HUES48 (cell line): Measurements from ENCODE around the gene ENO2.
A peak's percentile ranks its signal among the peaks of the same experiment; 100 is the strongest.
"Not testable (repeated sequence)": the region's sequence is repeated elsewhere in the genome, so short reads cannot be mapped to it uniquely, and the experiment has no call there.

ENCODE experiments used
- H3K27ac ChIP-seq: one replicate; pipeline ENCODE4 v1.7.0; 2013; ENCODE audit warnings: low read depth, low read length, inconsistent platforms
- H3K27me3 ChIP-seq: 2 replicates; pipeline ENCODE4 v1.6.1; 2013; ENCODE audit warnings: mild to moderate bottlenecking, low read length; ENCODE audit not compliant: control insufficient read depth, insufficient read depth
- H3K36me3 ChIP-seq: 2 replicates; pipeline ENCODE4 v1.6.1; 2013; ENCODE audit warnings: low read length; ENCODE audit not compliant: control insufficient read depth, insufficient read depth
- H3K4me1 ChIP-seq: 2 replicates; pipeline ENCODE4 v1.6.1; 2013; ENCODE audit warnings: mild to moderate bottlenecking, low read length; ENCODE audit not compliant: control insufficient read depth, insufficient read depth
- H3K4me3 ChIP-seq: 2 replicates; pipeline ENCODE4 v1.5.1; 2013; ENCODE audit warnings: mild to moderate bottlenecking, low read depth, low read length
- H3K9ac ChIP-seq: 2 replicates; pipeline ENCODE4 v1.6.1; 2013; ENCODE audit warnings: mild to moderate bottlenecking, low read depth, low read length, moderate library complexity
- H3K9me3 ChIP-seq: 2 replicates; pipeline ENCODE4 v1.6.1; 2013; ENCODE audit warnings: low read length; ENCODE audit not compliant: control insufficient read depth, insufficient read depth

Gene ENO2

DNA sequence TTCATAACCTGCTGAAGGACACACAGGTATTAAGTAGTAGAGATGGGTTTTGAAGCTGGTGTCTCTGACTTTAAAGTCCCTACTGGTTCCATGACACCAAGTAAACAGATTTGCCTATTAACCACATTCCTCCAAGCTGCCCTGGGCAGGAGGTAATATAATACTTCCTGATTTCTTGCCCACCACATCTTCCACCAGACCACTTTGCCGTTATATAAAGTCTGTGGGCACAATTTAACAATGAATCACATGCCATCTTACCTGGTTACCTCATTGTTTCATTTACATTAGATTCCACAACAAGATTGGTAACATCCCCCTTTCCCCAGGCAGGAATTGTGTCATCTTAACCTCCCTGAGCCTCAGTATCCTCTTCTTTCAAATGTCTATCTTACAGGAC, 10.7 kb upstream of the ENO2 start:
- Histone ChIP-seq H3K4me1 (peaks cover 14% of the 10 kb centered on the region), H3K27me3 (0 out of 2 replicates have a peak, but pooled peaks cover 4% of the 10 kb centered on the region), H3K9ac (no peak overlapping the region), H3K27ac (peak overlapping the region; percentile 69), H3K9me3 (no peaks in the 10 kb centered on the region), H3K4me3 (no peak overlapping the region), H3K36me3 (no peaks in the 10 kb centered on the region)

GRCh38 chr12:6904280-6905276, 9.8 kb upstream of the ENO2 start, which contains the start of gene LRRC23:
LRRC23 (plus strand) TSS chr12:6904822; CDS start chr12:6905634, 812 bp downstream.
- H3K4me3 ChIP-seq = peak within 1 kb of the TSS; percentile 68
- H3K27ac ChIP-seq = peak within 1 kb of the TSS; percentile 75
- H3K4me1 ChIP-seq = peaks cover 14% of the 10 kb centered on the region
- no peaks in the 10 kb centered on the region for H3K9me3 ChIP-seq
- no peaks in the 10 kb centered on the region for H3K36me3 ChIP-seq
- H3K9ac ChIP-seq = peak within 1 kb of the TSS; percentile 28; the same call in 1 of the 2 replicates
- H3K27me3 ChIP-seq = 0 out of 2 replicates have a peak, but pooled peaks cover 4% of the 10 kb centered on the region

GRCh38 chr12:6905414-6906040, 8.9 kb upstream of the ENO2 start:
- Histone ChIP-seq H3K4me3 (peak overlapping the region; percentile 68), H3K4me1 (peaks cover 14% of the 10 kb centered on the region), H3K36me3 (no peaks in the 10 kb centered on the region), H3K27me3 (0 out of 2 replicates have a peak, but pooled peaks cover 4% of the 10 kb centered on the region), H3K9me3 (no peaks in the 10 kb centered on the region), H3K27ac (peak overlapping the region; percentile 75), H3K9ac (no peak overlapping the region)

- peaks cover 14% of the 10 kb centered on the region for H3K4me1 ChIP-seq
- not testable (repeated sequence) for H3K27me3 ChIP-seq, H3K4me3 ChIP-seq, H3K9me3 ChIP-seq, H3K9ac ChIP-seq, H3K27ac ChIP-seq, H3K36me3 ChIP-seq
These were observed 6.2 kb upstream of the ENO2 start for GRCh38 chr12:6908141-6908540.

- H3K4me1 ChIP-seq = peaks cover 9% of the 10 kb centered on the region
These were observed 4.8 kb upstream of the ENO2 start for GRCh38 chr12:6909421-6910145.

GRCh38 chr12:6912164-6912935, 2.0 kb upstream of the ENO2 start:
- Histone ChIP-seq H3K27me3 (peaks cover 6% of the 10 kb centered on the region), H3K9ac (no peak overlapping the region)

More at GRCh38 chr12:6909421-6910145, 4.8 kb upstream of the ENO2 start:
- no peak overlapping the region for H3K4me3 ChIP-seq
- no peak overlapping the region for H3K27ac ChIP-seq
- no peaks in the 10 kb centered on the region for H3K36me3 ChIP-seq
- peaks cover 10% of the 10 kb centered on the region for H3K27me3 ChIP-seq
- no peak overlapping the region for H3K9ac ChIP-seq
- H3K9me3 ChIP-seq = no peaks in the 10 kb centered on the region

DNA sequence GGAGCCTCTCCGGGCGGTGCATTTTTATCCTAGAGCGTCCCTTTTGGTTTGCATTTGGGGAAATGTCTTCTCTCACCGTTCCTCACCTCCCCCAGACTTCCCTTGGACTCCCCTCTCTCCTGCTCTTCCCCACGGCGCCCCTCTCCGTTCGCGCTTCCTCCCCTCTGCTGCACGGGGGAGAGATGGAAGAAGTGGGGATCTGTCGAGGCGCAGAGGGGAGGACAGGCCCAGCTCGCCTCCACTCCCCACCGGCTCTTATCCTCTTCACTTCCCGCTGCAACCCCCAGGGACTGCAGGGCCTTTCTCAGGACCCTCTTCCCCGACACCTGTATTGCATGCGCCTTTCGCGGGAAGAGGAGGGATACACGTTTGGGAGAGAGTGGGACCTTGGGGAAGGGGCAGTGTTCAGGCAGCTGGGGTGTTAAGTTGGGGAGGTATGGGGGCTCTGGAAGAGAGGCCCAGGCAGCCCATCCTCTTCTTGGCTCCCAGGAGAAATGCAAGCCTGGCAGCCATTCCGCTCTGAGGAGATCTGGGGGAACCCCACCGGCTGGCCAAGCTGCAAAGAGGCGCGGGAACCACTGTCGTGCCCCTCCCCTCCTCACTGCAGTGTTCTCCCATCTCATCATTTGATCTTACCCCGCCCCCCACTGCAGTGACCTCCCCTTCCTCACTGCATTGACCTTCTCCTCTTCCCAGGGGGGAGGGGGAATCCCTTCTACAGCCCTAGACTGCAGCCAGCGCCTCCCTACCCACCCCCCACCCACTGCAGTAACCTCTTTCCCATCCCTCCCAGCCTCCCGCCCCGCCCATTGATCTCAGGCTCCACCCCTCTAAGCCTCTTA, 788 bp downstream of the ENO2 start:
- H3K9ac ChIP-seq = no peak overlapping the region
- peak overlapping the region; percentile 10 for H3K27ac ChIP-seq
- peaks cover 12% of the 10 kb centered on the region for H3K4me1 ChIP-seq
- H3K27me3 ChIP-seq = peaks cover 6% of the 10 kb centered on the region
- H3K4me3 ChIP-seq = peak overlapping the region; percentile 73
- no peaks in the 10 kb centered on the region for H3K9me3 ChIP-seq
- H3K36me3 ChIP-seq = peaks cover 38% of the 10 kb centered on the region

More at GRCh38 chr12:6912164-6912935, 2.0 kb upstream of the ENO2 start:
- no peak overlapping the region for H3K27ac ChIP-seq
- no peaks in the 10 kb centered on the region for H3K9me3 ChIP-seq
- peaks cover 12% of the 10 kb centered on the region for H3K4me1 ChIP-seq
- no peak overlapping the region for H3K4me3 ChIP-seq
- peaks cover 17% of the 10 kb centered on the region for H3K36me3 ChIP-seq

DNA sequence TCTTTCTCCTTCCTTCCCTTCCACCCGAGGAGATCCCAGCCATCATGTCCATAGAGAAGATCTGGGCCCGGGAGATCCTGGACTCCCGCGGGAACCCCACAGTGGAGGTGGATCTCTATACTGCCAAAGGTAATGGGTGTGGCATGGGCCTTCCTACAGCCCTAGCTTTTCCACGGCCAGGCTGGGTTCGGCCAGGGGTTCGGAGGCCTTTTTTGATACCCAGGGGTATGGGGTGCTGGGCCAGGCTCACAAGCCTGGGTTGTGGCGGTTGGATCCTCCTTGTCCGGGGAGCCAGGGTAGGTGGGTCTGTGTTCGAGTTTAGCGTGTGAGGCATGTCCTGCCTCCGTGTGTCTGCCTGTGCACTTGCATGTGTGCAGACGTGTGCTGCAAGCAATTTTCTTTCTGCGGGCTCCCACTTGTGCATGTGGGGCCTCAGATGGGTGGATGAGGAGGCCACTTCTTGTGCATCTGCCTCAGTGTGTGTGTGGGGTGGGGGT, 1.5 kb downstream of the ENO2 start:
- Histone ChIP-seq H3K9me3 (no peaks in the 10 kb centered on the region), H3K4me3 (peak overlapping the region; percentile 73; the same call in 1 of the 2 replicates), H3K36me3 (peaks cover 41% of the 10 kb centered on the region), H3K27ac (no peak overlapping the region), H3K27me3 (peaks cover 6% of the 10 kb centered on the region), H3K9ac (no peak overlapping the region), H3K4me1 (peaks cover 12% of the 10 kb centered on the region)

GRCh38 chr12:6916426-6917200, 2.2 kb downstream of the ENO2 start:
- H3K9me3 ChIP-seq = no peaks in the 10 kb centered on the region
- peaks cover 6% of the 10 kb centered on the region for H3K27me3 ChIP-seq
- H3K9ac ChIP-seq = no peak overlapping the region
- no peak overlapping the region for H3K27ac ChIP-seq
- peaks cover 48% of the 10 kb centered on the region for H3K36me3 ChIP-seq
- H3K4me3 ChIP-seq = no peak overlapping the region
- H3K4me1 ChIP-seq = peaks cover 12% of the 10 kb centered on the region
